ENCODE measurements around the gene PLEKHM3. TPM values are rescaled to one million over a fixed set of nuclear protein-coding genes. Genes with fewer than 3 reads are reported as not detected.

Gene PLEKHM3
- total and polyA plus RNA-seq, 2 experiments from 2014 or later = 3.9 to 8.8 TPM

- no peak for TF ChIP-seq ETS1 (IDR thresholded peaks at IDR 0.05)
- TF ChIP-seq REST (IDR thresholded peaks at IDR 0.05; ENCODE audit: unreplicated experiment) = no peak
- no peak for TF ChIP-seq EZH2phosphoT487 (IDR thresholded peaks at IDR 0.05; ENCODE audit: unreplicated experiment)
- TF ChIP-seq STAT1 (IDR thresholded peaks at IDR 0.05; ENCODE audit: unreplicated experiment) = no peak
- TF ChIP-seq ZNF114 (CRISPR knock-in tag; IDR thresholded peaks at IDR 0.05) = no peak
- TF ChIP-seq CTCF (conservative IDR thresholded peaks at IDR 0.05; ENCODE audit: low read depth in 2 of 2) = no peak
- H3K27me3 ChIP-seq (ENCODE audit: insufficient read depth) = no peaks in the 10 kb centered on the region
- no peaks in the 10 kb centered on the region for H3K79me2 ChIP-seq (replicated peaks; ENCODE audit: insufficient read depth)
- no peak for ATAC-seq
- Mint-ChIP-seq H3K4me3 (no peak overlapping the region), H3K4me1 (peaks cover 56% of the 10 kb centered on the region), H3K9me3 (no peaks in the 10 kb centered on the region), H3K27ac (no peak overlapping the region), H3K36me3 (ENCODE audit: low read depth) (no peaks in the 10 kb centered on the region), H3K27me3 (ENCODE audit: insufficient read depth, low read depth, poor library complexity) (peaks cover 5% of the 10 kb centered on the region)
- no peak overlapping the region for H3K27ac ChIP-seq (ENCODE audit: low read depth)
- H3K4me2 ChIP-seq = no peak overlapping the region
- no peaks in the 10 kb centered on the region for H3F3A ChIP-seq (replicated peaks; ENCODE audit: low read depth)
- H3K4me1 ChIP-seq (ENCODE audit: insufficient read depth) = peaks cover 36% of the 10 kb centered on the region
- H3K4me3 ChIP-seq = no peak overlapping the region
- no peak overlapping the region for H2AFZ ChIP-seq
- no peaks in the 10 kb centered on the region for H4K20me1 ChIP-seq (replicated peaks; ENCODE audit: insufficient read depth)
- no peaks in the 10 kb centered on the region for H3K36me3 ChIP-seq (ENCODE audit: insufficient read depth)
- H3K9me2 ChIP-seq (ENCODE audit: insufficient read depth) = no peaks in the 10 kb centered on the region
- DNase-seq (ENCODE audit: low spot score) = no peak
Measured at GRCh38 chr2:207891086-207891844, 134.1 kb downstream of the PLEKHM3 start.

- no peak for ATAC-seq
- peaks cover 26% of the 10 kb centered on the region for H3K4me1 ChIP-seq (ENCODE audit: insufficient read depth)
- H3K27me3 ChIP-seq (ENCODE audit: insufficient read depth) = no peaks in the 10 kb centered on the region
- peaks cover 5% of the 10 kb centered on the region for H3K27me3 Mint-ChIP-seq (ENCODE audit: insufficient read depth, low read depth, poor library complexity)
- no peak overlapping the region for H3K27ac Mint-ChIP-seq
- H3K4me3 Mint-ChIP-seq = no peak overlapping the region
- H3F3A ChIP-seq (replicated peaks; ENCODE audit: low read depth) = 0 out of 2 replicates have a peak, but pooled peaks cover 3% of the 10 kb centered on the region
- peaks cover 37% of the 10 kb centered on the region for H3K4me1 Mint-ChIP-seq
- H3K27ac ChIP-seq (ENCODE audit: low read depth) = no peak overlapping the region
- no peaks in the 10 kb centered on the region for H3K9me3 Mint-ChIP-seq
- TF ChIP-seq REST (IDR thresholded peaks at IDR 0.05; ENCODE audit: unreplicated experiment) (no peak), CTCF (conservative IDR thresholded peaks at IDR 0.05; ENCODE audit: low read depth in 2 of 2) (no peak), ETS1 (IDR thresholded peaks at IDR 0.05) (no peak)
- no peaks in the 10 kb centered on the region for H3K79me2 ChIP-seq (replicated peaks; ENCODE audit: insufficient read depth)
- H2AFZ ChIP-seq = no peak overlapping the region
- H3K4me3 ChIP-seq = no peak overlapping the region
- H3K9me2 ChIP-seq (ENCODE audit: insufficient read depth) = no peaks in the 10 kb centered on the region
- no peaks in the 10 kb centered on the region for H3K36me3 ChIP-seq (ENCODE audit: insufficient read depth)
- no peak overlapping the region for H3K4me2 ChIP-seq
- no peak for DNase-seq (ENCODE audit: low spot score)
- no peaks in the 10 kb centered on the region for H3K36me3 Mint-ChIP-seq (ENCODE audit: low read depth)
- no peaks in the 10 kb centered on the region for H4K20me1 ChIP-seq (replicated peaks; ENCODE audit: insufficient read depth)
Measured at GRCh38 chr2:207887500-207887899, 137.8 kb downstream of the PLEKHM3 start.

Data from GM23338 (cell line).